NB4 (cell line): ENCODE data around the gene ASB5.

Experiments used
- DNase-seq: peaks from one replicate; pipeline ENCODE4 v3.0.0; 2010; ENCODE audit warnings: low read depth
- H3K4me3 ChIP-seq: one replicate; pipeline ENCODE4 v1.5.1; 2011; ENCODE audit warnings: mild to moderate bottlenecking, low read depth, low read length, moderate library complexity
- CTCF ChIP-seq: IDR thresholded peaks from one replicate; pipeline ENCODE4 v1.5.1; 2012; ENCODE audit warnings: low read depth, low read length
- MAX ChIP-seq: IDR thresholded peaks from 2 replicates; pipeline ENCODE4 v1.6.1; 2011; ENCODE audit warnings: low read depth, low read length
- MYC ChIP-seq: IDR thresholded peaks from 2 replicates; pipeline ENCODE4 v1.6.1; 2011; ENCODE audit warnings: low read depth, low read length
- POLR2A ChIP-seq: IDR thresholded peaks from 2 replicates; pipeline ENCODE4 v1.6.1; 2011; ENCODE audit warnings: mild to moderate bottlenecking; ENCODE audit not compliant: insufficient read length; ENCODE audit errors: extremely low read depth

ASB5 gene

GRCh38 chr4:176261481-176261880, 7.5 kb downstream of the ASB5 start:
- DNase-seq: no peak
- TF ChIP-seq CTCF (no peak), MYC (no peak)
- no peak overlapping the region for H3K4me3 ChIP-seq

GRCh38 chr4:176261018-176261417, 8.0 kb downstream of the ASB5 start:
- DNase-seq: no peak
- TF ChIP-seq MYC (no peak), POLR2A (no peak), MAX (no peak), CTCF (no peak)
- H3K4me3 ChIP-seq: no peak overlapping the region

- DNase-seq: no peak
- H3K4me3 ChIP-seq: no peak overlapping the region
- TF ChIP-seq MAX (no peak), CTCF (no peak), MYC (no peak), POLR2A (no peak)
These were observed 9.5 kb downstream of the ASB5 start for GRCh38 chr4:176259330-176260090.

- no peak overlapping the region for H3K4me3 ChIP-seq
- TF ChIP-seq CTCF: no peak
- TF ChIP-seq POLR2A: no peak
- no peak for TF ChIP-seq MYC
- TF ChIP-seq MAX: no peak
- DNase-seq: no peak
These were observed 10.9 kb downstream of the ASB5 start for GRCh38 chr4:176258135-176258534.

GRCh38 chr4:176256921-176257320, 12.1 kb downstream of the ASB5 start:
- DNase-seq: no peak
- no peak for TF ChIP-seq MYC
- no peak overlapping the region for H3K4me3 ChIP-seq

- no peak overlapping the region for H3K4me3 ChIP-seq
- no peak for TF ChIP-seq CTCF
- no peak for TF ChIP-seq MAX
- no peak for TF ChIP-seq POLR2A
- TF ChIP-seq MYC: no peak
- no peak for DNase-seq
These were observed 26.2 kb downstream of the ASB5 start for GRCh38 chr4:176242764-176243347.
